HG03354 (cell line): ENCODE data around the gene ARHGEF7.
A peak's percentile ranks its signal among the peaks of the same experiment; 100 is the strongest.
"Not testable (repeated sequence)": the region's sequence is repeated elsewhere in the genome, so short reads cannot be mapped to it uniquely, and the experiment has no call there.

Experiments
- ATAC-seq: cut with Tn5 transposase; IDR thresholded peaks from one replicate; pipeline ENCODE4 v1.9.1; 2021; ENCODE audit warnings: mild to moderate bottlenecking; ENCODE audit not compliant: unreplicated experiment, poor library complexity, severe bottlenecking

ARHGEF7 gene

DNA sequence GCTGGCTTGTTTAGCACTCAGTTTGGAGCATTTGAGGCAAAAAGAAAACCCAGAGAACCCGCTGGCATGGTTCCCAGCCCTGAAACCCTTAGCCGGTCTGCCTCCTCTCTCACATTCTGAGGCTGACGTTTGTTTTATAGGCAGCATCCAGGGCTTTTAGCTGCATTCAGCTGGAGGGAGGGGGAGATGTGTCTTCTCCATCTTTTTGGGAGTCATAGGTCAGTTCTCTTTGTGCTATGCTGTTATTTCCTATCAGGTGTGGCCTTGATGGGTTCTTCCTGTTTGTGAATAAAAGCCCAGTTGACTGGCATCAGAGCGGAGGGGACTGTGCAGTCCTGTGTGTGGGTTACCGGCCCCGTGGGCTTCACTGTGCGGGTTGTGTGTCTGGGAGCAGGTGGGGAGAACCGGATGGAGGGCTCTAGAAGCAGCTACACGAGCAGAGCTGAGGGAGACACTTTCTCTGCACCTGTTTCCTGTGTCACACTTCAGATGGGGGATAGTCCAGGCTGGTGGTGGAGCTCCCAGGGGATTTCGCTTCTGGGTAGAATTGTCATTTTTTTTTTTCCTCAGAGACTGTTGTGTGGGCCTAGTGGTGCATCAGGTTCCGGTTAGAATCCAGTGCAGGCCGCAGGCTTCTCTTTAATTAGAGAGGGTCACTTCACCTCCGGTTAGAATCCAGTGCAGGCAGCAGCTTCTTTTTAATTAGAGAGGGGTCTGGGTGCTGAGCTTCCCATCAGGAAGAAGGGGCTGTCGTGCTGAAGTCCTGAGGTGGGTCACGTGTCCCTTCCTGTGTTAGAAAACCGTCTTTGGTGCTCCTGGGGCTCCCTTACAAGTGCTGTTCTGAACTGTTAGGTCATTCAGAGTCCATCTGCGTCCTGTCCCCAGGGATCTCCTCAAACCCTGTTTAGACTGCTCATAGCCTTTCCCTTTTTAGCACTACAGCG is 69.6 kb downstream of the ARHGEF7 start:
- ATAC-seq, result peak; percentile 89

DNA sequence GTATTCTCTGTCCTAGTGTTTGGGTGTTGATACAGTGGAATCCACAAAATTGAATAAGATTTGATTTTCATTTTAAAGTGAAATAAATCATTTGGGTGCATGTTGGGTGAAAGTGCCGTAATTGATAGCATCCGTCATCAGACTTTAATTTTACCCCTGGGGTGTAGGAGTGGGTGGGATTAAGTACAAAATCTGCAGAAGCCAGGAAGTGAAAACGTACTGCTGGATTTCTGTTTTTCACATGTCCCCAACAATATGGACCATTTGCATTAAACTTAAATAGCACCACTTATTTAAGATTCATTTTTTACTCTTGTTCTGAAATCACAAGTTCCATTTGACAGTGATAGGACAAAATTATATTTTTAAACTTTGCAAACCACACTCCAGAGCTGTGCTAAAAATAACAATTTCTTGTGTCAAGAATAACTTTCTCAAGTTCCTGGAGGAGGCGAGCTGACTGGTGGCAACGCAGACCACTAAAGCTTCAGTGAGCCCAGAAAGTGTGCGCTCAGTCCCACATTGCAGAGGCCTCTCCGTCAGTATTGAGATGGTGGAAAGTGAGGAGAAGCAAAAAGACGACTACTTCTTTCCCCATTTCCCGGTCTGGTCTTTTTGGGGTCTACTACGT is 71.3 kb downstream of the ARHGEF7 start:
- no peak for ATAC-seq

DNA sequence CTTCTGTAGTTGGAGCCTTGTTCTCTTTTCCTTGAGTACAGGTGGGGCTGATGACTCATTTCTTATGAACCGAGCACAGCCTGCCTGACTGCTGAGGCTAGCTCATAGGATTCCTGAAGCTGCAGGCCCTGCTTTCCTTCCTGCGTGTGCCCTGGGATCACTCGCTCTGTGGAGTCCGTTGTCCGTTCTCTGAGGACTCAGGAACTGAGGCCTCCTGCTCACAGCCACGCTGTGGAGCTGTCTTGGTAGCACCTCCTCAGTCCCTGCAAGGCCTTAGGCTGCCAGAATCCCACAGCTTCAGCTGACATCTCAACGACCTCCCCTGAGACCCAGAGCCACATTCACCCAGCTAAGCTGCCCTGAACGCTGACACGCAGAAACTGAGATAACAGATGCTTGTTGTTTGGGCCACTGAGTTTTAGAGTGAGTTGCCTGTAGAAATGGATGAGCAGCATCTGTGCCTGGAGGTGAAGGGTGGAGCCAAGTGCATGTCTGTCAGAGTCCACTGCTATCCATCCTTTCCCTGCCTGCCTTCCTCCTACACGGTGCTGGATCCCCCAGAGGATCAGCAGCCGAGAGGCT is 72.9 kb downstream of the ARHGEF7 start:
- ATAC-seq, result peak; percentile 28

DNA sequence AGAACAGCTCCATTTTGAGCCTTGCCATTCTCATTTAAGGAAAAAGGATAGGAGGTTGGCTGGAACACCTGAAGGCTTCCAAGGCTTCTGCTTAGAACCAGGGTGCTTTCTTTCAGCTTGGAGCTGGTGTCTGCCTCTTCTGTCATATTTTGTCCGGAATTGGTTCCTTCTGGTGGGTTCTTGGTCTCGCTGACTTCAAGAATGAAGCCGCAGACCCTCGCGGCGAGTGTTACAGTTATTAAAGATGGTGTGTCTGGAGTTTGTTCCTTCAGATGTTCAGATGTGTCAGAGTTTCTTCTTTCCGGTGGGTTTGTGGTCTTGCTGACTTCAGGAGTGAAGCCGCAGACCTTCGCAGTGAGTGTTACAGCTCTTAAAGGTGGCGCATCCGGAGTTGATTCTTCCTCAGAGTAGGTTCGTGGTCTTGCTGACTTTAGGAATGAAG is 74.0 kb downstream of the ARHGEF7 start:
- ATAC-seq, result not testable (repeated sequence)

DNA sequence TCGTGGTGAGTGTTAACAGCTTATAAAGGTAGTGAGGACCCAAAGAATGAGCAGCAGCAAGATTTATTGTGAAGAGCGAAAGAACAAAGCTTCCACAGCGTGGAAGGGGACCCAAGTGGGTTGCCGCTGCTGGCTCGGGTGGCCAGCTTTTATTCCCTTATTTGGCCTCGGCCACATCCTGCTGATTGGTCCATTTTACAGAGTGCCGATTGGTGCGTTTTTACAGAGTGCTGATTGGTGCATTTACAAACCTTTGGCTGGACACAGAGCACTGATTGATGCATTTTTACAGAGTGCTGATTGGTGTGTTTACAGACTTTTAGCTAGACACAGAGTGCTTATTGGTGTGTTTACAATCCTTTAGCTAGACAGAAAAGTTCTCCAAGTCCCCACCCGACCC is 74.4 kb downstream of the ARHGEF7 start:
- ATAC-seq, result not testable (repeated sequence)

DNA sequence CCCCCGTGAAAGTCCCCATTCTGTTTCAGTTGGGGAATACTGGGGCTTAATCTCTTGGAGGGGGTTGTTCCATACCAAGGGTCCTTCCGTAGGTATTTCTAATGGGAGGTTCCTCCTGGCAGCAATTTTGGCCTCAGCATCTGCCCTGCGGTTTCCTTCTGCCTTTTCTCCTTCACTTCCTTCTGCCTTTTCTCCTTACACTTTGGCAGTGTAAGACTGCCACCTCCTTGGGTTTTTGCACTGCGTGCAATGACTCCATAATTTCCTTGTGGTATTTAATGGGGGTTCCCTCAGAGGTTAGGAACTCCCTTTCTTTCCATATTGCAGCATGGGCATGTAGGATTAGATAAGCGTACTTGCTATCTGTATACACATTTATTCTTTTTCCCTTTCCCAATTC is 78.1 kb downstream of the ARHGEF7 start:
- not testable (repeated sequence) for ATAC-seq

DNA sequence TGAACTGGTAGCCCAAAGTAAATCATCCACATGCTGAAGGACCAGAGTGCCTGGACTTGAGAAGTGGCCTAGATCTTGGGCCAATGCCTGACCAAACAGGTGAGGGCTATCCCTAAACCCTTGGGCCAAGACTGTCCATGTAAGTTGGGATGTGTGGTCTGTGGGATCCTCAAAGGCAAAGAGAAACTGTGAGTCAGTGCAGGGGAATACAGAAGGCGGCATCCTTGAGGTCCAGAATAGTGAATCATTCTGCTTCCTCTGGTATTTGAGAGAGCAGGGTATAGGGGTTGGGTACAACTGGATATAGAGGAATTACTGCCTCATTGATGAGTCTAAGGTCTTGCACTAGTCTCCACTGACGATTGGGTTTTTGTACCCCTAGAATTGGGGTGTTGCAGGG is 79.5 kb downstream of the ARHGEF7 start:
- ATAC-seq, result not testable (repeated sequence)

DNA sequence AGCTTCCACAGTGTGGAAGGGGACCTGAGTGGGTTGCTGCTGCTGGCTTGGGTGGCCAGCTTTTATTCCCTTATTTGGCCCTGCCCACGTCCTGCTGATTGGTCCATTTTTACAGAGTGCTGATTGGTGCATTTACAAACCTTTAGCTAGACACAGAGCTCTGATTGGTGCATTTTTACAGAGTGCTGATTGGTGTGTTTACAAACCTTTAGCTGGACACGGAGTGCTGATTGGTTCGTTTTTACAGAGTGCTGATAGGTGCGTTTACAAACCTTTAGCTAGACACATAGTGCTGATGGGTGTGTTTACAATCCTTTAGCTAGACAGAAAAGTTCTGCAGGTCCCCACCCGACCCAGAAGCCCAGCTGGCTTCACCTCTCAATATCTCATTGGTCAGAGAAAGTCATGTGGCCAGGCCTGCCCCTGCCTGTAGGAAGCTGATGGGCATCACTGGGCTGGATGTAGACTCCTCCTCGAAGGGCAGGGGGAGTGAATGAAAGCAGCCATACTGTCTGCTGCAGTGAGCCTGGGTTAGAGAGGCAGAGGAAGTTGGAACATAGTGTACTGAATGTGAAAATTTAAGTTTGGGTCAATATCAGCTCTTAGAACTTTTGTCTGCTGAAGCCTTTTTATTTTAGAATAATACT is 83.7 kb downstream of the ARHGEF7 start:
- not testable (repeated sequence) for ATAC-seq

DNA sequence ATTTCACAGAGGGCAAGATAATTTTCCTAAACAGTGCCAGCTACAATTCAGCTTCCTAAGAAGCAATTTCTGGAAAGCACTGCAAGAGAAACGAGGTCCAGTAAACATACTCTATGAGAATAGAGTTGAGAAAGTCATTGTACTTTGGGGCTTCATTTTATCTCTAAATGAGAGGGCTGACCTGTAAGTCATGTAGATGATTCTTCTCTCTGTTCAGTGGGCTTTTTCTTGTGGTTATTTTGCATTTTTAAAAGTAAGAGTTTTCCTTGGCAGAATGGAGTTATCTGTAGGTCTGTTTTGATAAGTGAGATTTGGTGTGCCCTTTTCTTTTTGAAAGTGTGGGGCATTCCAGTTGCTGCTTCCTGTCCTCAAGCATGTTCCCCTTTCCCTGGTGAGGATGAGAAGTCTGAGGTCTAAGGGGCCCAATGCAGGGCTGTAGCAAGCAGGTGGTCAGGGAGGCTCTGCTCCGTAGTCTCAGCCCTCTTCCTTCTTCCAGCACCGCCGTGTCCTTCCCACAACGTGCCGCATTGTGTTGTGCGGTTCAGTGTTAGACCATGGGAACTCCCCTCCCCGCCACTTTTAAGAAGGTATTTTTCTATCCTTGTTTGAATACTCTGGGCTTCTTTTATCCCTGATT is 86.3 kb downstream of the ARHGEF7 start:
- no peak for ATAC-seq

DNA sequence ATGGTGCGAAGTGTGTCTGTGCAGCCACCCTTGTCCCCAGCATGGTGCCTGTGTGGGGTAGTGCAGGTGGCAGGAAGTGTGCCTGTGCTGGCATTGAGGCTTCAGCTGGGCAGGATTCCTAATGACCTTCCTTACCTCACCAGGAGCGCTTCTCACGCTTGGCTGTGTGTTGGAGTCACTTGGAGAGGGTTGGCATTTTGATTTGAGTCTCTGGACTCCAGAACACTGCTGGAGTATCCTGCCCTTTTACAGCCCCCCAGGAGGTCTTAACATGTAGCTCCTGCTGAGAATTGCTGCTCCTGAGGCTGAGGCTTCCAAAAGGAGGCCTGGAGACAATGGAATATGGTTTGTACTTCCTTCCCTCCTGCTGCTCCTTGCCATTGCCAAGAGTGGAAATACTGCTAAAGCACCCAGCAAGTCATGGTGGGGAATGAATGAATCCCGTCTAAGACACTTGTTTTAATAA is 87.1 kb downstream of the ARHGEF7 start:
- ATAC-seq, result peak; percentile 36

DNA sequence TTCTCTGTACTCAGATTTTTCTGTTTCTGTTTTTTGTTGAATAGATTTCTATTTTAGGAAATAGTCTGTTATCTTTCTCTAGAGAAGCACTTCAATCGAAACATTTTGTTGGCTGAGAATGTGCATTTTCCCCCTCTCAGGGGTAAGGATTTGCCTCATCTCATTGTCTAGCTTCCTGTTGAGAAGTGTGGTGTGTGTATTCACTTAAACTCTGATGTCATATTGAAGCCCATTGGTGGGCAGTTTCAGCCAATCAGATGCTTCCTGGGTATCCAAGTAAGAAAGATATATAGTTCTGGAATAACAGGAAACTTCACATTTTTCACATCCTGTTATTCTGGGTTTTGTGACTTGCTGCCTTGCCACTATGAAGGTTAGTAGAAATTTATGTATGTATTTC is 87.6 kb downstream of the ARHGEF7 start:
- peak; percentile 84 for ATAC-seq

DNA sequence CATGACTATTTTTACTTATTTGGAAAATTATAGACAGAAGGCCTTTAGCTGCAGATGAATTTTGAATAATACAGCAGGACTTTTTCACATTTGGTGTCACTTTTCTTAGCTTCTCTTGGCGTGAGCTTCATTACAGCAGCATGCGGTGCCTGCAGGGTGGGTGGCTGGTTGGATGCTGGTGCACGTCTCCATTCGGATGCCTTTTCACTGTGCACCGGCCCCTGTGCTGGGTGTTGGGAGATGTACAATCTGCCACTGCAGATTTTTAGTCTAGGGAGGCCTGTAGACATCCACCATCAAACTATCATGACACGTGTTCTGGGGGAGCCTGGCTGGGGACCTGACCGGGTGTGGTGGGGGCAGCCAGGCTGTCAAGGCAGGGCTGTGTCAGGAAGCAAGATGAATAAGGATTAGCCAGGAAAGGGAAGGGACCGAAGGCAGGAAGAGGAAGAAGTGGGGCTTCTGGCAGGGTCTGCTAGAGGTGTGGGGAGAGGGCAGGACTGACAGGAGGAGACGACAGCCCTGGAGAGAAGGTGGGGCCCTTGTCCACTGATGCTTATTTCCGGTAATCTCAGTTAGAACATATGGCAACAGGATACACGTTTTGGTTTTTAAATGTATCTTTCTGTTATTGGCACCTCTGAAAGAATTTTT is 88.8 kb downstream of the ARHGEF7 start:
- ATAC-seq, result no peak

DNA sequence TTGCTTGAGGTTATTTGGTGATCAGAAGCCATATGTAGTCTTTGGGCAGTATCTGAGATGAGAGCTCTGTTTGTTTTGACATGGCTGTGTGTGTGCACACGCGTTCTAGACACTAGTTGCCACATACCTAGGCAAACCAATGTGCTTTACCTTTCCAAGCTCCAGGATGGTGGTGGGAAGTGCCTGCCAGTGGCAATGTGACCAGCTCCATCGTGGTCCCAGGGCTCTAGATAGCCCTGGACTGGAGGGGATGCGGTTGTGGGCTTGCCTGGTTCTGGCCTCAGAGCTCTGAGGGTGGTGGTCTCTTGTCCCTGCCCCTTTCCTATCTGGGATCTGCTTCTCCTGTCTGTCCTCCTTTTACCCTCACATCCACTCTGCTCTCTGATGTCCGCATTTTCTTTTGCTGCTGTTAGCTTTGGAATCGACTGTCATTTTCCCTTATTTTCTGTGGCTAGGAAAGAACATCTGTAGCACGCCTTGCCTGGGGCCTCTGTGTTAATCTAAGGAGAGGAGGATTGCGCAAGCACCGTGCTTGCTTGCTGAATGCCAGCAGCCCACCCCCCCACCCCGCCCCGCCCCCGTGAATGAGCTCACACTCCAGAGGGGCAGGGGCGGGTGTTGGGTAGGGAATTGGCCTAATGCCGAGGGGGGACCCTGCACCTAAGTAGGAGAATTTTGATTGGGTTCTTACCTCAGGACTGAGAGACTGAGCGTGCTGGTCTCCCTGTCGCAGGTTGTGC is 89.5 kb downstream of the ARHGEF7 start:
- ATAC-seq, result no peak

DNA sequence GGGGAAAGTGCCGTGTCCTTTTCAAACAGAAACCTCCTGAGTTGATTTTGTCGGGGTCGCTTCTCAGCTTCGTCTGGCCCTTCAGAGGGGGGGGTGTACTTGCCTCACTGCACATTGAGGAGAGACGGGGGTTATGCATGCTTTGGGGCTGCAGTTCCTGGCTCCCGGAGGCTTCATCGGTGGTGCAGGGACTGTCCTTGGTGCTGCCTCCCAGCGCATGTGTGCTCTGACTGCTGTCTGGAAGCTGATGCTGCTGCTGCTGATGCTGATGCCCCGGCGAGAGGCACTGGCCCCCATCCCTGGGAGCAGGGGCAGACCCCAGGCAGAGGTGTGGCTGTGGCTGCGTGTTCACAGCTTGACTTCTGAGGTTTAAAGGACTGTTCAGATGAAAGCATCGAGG is 91.0 kb downstream of the ARHGEF7 start:
- no peak for ATAC-seq

DNA sequence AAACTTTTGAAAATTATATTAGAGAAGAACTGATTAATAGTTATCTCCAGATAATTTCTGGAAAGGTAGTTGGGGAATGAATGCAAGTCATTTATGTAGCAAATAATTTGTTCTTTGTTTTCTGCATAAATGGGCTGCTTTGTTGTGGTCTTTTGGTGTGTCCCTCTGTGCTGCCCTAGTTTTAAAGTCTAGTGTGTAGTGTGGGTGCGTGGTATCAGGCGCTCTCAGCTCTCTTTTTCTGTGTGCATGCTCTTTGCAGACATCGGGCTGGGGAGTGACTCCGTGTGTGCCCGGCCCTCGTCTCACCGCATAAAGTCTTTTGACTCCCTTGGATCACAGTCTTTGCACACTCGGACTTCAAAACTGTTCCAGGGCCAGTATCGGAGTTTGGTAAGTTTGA is 94.5 kb downstream of the ARHGEF7 start:
- ATAC-seq, result no peak

DNA sequence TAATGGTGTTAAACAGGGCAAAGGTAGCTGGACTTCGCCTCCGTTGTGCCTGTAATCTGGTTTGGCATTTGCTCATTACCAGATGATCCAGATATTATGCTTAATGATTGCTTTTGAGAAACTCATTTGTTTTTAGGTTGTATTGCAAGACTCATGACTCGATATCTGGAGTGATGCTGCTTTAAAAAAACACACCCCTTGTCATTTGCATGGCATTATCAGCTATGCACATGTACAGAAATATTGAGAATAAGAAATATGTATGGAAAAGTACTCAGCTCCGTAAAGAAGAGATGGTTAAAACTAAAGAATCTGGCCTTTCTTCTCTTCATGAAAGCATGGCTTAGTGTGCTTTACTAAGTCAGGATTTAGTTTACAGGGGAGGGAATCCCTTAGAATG is 95.0 kb downstream of the ARHGEF7 start:
- ATAC-seq, result no peak

DNA sequence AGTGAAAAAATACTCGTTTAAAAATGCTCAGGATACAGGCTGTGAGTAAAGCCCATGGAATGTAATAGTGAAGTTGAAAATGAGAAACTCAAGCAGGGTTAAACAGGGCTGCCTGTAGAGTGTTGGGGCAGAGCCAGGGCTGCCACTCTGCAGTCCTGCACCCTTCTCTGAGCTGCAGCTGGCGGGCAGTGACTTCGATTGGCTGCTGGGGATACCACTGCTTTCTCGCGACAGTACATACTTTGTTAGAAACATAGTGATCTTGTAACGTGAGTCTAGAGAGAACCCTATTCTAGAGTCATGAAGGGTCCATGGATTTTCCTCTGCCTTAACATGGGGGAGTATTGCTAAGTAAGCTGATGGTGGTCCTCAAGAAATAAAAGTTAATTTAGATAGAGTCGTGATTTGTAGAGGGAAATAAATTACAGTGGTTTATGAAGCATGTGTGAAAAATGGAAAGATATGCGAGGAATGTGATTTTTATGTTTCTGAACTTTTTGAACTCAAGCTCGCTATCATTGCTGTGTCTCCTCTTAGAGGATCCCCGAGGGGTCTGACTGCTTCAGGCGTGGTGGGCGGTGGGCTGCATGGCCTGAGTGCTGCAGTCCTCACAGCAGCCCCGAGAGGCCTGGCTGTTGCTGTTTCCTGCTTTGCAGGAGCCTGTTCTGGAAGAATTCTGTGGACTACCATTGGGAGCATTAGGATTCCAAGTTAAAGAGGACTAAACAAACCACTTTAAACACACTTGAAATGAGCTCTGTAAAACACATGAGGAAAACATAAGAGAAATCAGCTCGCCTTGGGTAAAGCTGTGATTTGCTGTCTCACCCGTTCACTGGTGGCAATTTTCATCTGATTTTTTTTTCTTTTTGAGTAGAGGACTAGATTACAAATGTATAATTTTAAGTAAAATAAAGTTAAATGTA is 95.7 kb downstream of the ARHGEF7 start:
- ATAC-seq, result no peak
